IMR-90 (cell line): ENCODE measurements around the gene SPARC. TPM values are rescaled to one million over a fixed set of nuclear protein-coding genes. Genes with fewer than 3 reads are reported as not detected.

ENCODE experiments used
- ATAC-seq: fragments of 200-7000 bp; cut with Tn5 transposase; 2 replicates; pipeline ENCODE4 v1.9.1; 2020; ENCODE audit warnings: low read depth, mild to moderate bottlenecking, moderate library complexity
- BruUV-seq: library from RNA; stranded (reverse); fragments of 400-500 nt; replicated peaks from 2 replicates; lab custom pipeline; 2021; lab: Mats Ljungman, UMichigan
- CTCF ChIA-PET: fragments of 300-600 bp; formaldehyde crosslinking; extraction: SDS; loops from one replicate; lab custom pipeline; 2021; ENCODE audit warnings: antibody characterized with exemption; lab: Yijun Ruan, JAX
- POLR2A ChIA-PET: fragments of 300-600 bp; sonication (Branson Sonifier 250); formaldehyde crosslinking; loops from one replicate; lab custom pipeline; 2022; ENCODE audit warnings: antibody characterized with exemption; ENCODE audit not compliant: unreplicated experiment; lab: Charles Lee
- DNase-seq: peaks from one replicate; pipeline ENCODE4 v3.0.0; 2013
- H2AFZ ChIP-seq: replicated peaks from 2 replicates; pipeline ENCODE3; 2013; ENCODE audit warnings: low read length, mild to moderate bottlenecking; ENCODE audit not compliant: poor library complexity
- H2AK5ac ChIP-seq: 2 replicates; pipeline ENCODE4 v1.6.1; 2013; ENCODE audit warnings: low read depth, low read length, inconsistent platforms
- H2AK9ac ChIP-seq: replicated peaks from 2 replicates; pipeline ENCODE3; 2013; ENCODE audit warnings: mild to moderate bottlenecking, low read depth, low read length, moderate library complexity; ENCODE audit not compliant: poor library complexity
- H2BK120ac ChIP-seq: 2 replicates; pipeline ENCODE4 v1.6.1; 2013; ENCODE audit warnings: low read depth, low read length, inconsistent platforms
- H2BK15ac ChIP-seq: 3 replicates; pipeline ENCODE4 v1.6.1; 2013; ENCODE audit warnings: low read depth, low read length, inconsistent platforms
- H2BK20ac ChIP-seq: 2 replicates; pipeline ENCODE4 v1.6.1; 2013; ENCODE audit warnings: low read depth, mild to moderate bottlenecking, inconsistent platforms, low read length, moderate library complexity
- H2BK5ac ChIP-seq: 2 replicates; pipeline ENCODE4 v1.6.1; 2013; ENCODE audit warnings: mild to moderate bottlenecking, low read depth, low read length, inconsistent platforms; ENCODE audit not compliant: poor library complexity, severe bottlenecking
- H3K14ac ChIP-seq: replicated peaks from 2 replicates; pipeline ENCODE4 v1.6.1; 2013; ENCODE audit warnings: low read depth, low read length, inconsistent platforms
- H3K18ac ChIP-seq: 2 replicates; pipeline ENCODE4 v1.6.1; 2013; ENCODE audit warnings: low read depth, low read length, control low read depth
- H3K23ac ChIP-seq: 2 replicates; pipeline ENCODE4 v1.6.1; 2013; ENCODE audit warnings: low read depth, low read length, inconsistent platforms
- H3K27ac ChIP-seq: 2 replicates; pipeline ENCODE4 v1.5.1; 2013; ENCODE audit warnings: mild to moderate bottlenecking, control low read depth, low read length; ENCODE audit not compliant: insufficient read depth
- H3K27me3 ChIP-seq: 2 replicates; pipeline ENCODE4 v1.6.1; 2013; ENCODE audit warnings: low read length; ENCODE audit not compliant: control insufficient read depth, insufficient read depth
- H3K36me3 ChIP-seq: 2 replicates; pipeline ENCODE4 v1.6.1; 2013; ENCODE audit warnings: low read length, mixed read lengths; ENCODE audit not compliant: control insufficient read depth, insufficient read depth
- H3K4ac ChIP-seq: 2 replicates; pipeline ENCODE4 v1.6.1; 2013; ENCODE audit warnings: low read depth, low read length, inconsistent platforms
- H3K4me1 ChIP-seq: 2 replicates; pipeline ENCODE4 v1.6.1; 2013; ENCODE audit warnings: low read length, mixed read lengths; ENCODE audit not compliant: control insufficient read depth, insufficient read depth
- H3K4me2 ChIP-seq: 2 replicates; pipeline ENCODE4 v1.6.1; 2013; ENCODE audit warnings: low read depth, mild to moderate bottlenecking, control low read depth, low read length, moderate library complexity
- H3K4me3 ChIP-seq: 2 replicates; pipeline ENCODE4 v1.5.1; 2013; ENCODE audit warnings: low read depth, mild to moderate bottlenecking, control low read depth, low read length, moderate library complexity; ENCODE audit not compliant: insufficient read depth
- H3K56ac ChIP-seq: 2 replicates; pipeline ENCODE4 v1.6.1; 2013; ENCODE audit warnings: low read length, inconsistent platforms; ENCODE audit not compliant: insufficient read depth; ENCODE audit errors: extremely low read depth
- H3K79me1 ChIP-seq, 2 experiments: 2 replicates each; pipeline ENCODE4 v1.6.1; 2013; ENCODE audit warnings: low read length in 2 of 2, inconsistent platforms in 1 of 2, low read depth in 1 of 2
- H3K9ac ChIP-seq: 2 replicates; pipeline ENCODE4 v1.6.1; 2013; ENCODE audit warnings: low read depth, low read length, control low read depth
- H3K9me1 ChIP-seq: 2 replicates; pipeline ENCODE4 v1.6.1; 2013; ENCODE audit warnings: low read length, inconsistent platforms; ENCODE audit not compliant: insufficient read depth
- H3K9me3 ChIP-seq: 2 replicates; pipeline ENCODE4 v1.6.1; 2013; ENCODE audit warnings: low read length; ENCODE audit not compliant: control insufficient read depth, insufficient read depth
- H4K20me1 ChIP-seq: 2 replicates; pipeline ENCODE4 v1.6.1; 2013; ENCODE audit warnings: low read length, inconsistent platforms; ENCODE audit not compliant: insufficient read depth
- H4K5ac ChIP-seq: 2 replicates; pipeline ENCODE4 v1.6.1; 2013; ENCODE audit warnings: mild to moderate bottlenecking, low read depth, low read length, control low read depth
- H4K8ac ChIP-seq, 2 experiments: 2 replicates each; pipeline ENCODE4 v1.6.1; 2013; ENCODE audit warnings: low read depth in 2 of 2, low read length in 2 of 2, control low read depth in 1 of 2, inconsistent platforms in 1 of 2
- H4K91ac ChIP-seq: 2 replicates; pipeline ENCODE4 v1.6.1; 2013; ENCODE audit warnings: low read depth, low read length, inconsistent platforms; ENCODE audit not compliant: insufficient read depth
- BHLHE40 ChIP-seq: fragments of 150-350 bp; IDR thresholded peaks from 2 replicates; pipeline ENCODE4 v1.6.1; 2016; ENCODE audit warnings: mild to moderate bottlenecking, low read depth, low read length
- CEBPB ChIP-seq: IDR thresholded peaks from 2 replicates; pipeline ENCODE4 v1.6.1; 2012; ENCODE audit warnings: low read depth, low read length, improper control_type of control experiment
- CTCF ChIP-seq: conservative IDR thresholded peaks from 2 replicates; pipeline ENCODE4 v1.5.1; 2012; ENCODE audit warnings: mild to moderate bottlenecking, low read depth, low read length, improper control_type of control experiment
- MAFK ChIP-seq: IDR thresholded peaks from 2 replicates; pipeline ENCODE4 v1.6.1; 2012; ENCODE audit warnings: low read depth, low read length, improper control_type of control experiment
- MAZ ChIP-seq: IDR thresholded peaks from 2 replicates; pipeline ENCODE4 v1.6.1; 2012; ENCODE audit warnings: low read depth, mild to moderate bottlenecking, low read length, improper control_type of control experiment, moderate library complexity, borderline replicate concordance
- MXI1 ChIP-seq: IDR thresholded peaks from 2 replicates; pipeline ENCODE4 v1.6.1; 2012; ENCODE audit warnings: low read depth, mild to moderate bottlenecking, low read length, moderate library complexity, borderline replicate concordance
- POLR2A ChIP-seq: IDR thresholded peaks from 2 replicates; pipeline ENCODE4 v1.6.1; 2012; ENCODE audit warnings: mild to moderate bottlenecking, low read depth, low read length
- RCOR1 ChIP-seq: IDR thresholded peaks from 2 replicates; pipeline ENCODE4 v1.6.1; 2012; ENCODE audit warnings: mild to moderate bottlenecking, low read length, improper control_type of control experiment; ENCODE audit not compliant: insufficient replicate concordance
- RFX5 ChIP-seq: IDR thresholded peaks from 2 replicates; pipeline ENCODE4 v1.8.0; 2012; ENCODE audit warnings: low read depth, mild to moderate bottlenecking, low read length, moderate library complexity
- SMC3 ChIP-seq: fragments of 150-350 bp; IDR thresholded peaks from 2 replicates; pipeline ENCODE4 v1.6.1; 2016; ENCODE audit warnings: low read depth, mild to moderate bottlenecking, antibody characterized with exemption, low read length, moderate library complexity
- WGBS, 2 experiments: methylation state at CpG; one replicate each; pipeline versions ENCODE4 v1.1.5 to v1.1.7; 2013; ENCODE audit warnings: missing lambda C conversion rate in 2 of 2; ENCODE audit not compliant: insufficient read length in 1 of 2; ENCODE audit errors: extremely low coverage in 2 of 2; 5-methylcytosine and 5-hydroxymethylcytosine counted together
- dilution Hi-C: fragments of 300-500 bp; cut with HindIII; formaldehyde crosslinking; loops from one replicate; pipeline ENCODE4 v1.14.3; 2018; ENCODE audit warnings: low sequenced_read_pairs; ENCODE audit not compliant: unreplicated experiment
- in situ Hi-C: fragments of 300-500 bp; cut with MboI; formaldehyde crosslinking; loops from 3 replicates; pipeline ENCODE4 v1.14.3; 2019; ENCODE audit warnings: low sequenced_read_pairs, inconsistent platforms, mixed read lengths
- intact Hi-C: fragments of 100-400 bp; cut with micrococcal nuclease; formaldehyde crosslinking; loops from 2 replicates; pipeline ENCODE4 v1.10.0; 2022
- polyA plus RNA-seq, 3 experiments: library from polyadenylated mRNA; depleted of rRNA; stranded (reverse); fragments of >200 nt; gene quantifications; 2 replicates each; pipeline ENCODE4 v1.2.3, GENCODE V29; 2012; ENCODE audit warnings: low replicate concordance in 1 of 3
- total RNA-seq: library from RNA; depleted of rRNA; stranded (reverse); fragments of >200 nt; gene quantifications from 2 replicates; pipeline ENCODE4 v1.2.3, GENCODE V29; 2012

SPARC gene
- total and polyA plus RNA-seq, 2 of the 4 experiments (the other 2 are of a cell fraction) = 1,186 to 4,692 TPM

GRCh38 chr5:151617841-151618710 is 68.6 kb downstream of the SPARC start:
- no peaks in the 10 kb centered on the region for H3K79me1 ChIP-seq
- H2BK15ac ChIP-seq = no peak overlapping the region
- WGBS, 2 experiments = no CpG with 5 or more reads among the region's 3 CpGs
- dilution Hi-C loops (no loop called here), in situ Hi-C loops (no loop called here), intact Hi-C loops (no loop called here)
- no peak overlapping the region for H4K8ac ChIP-seq
- H2BK20ac ChIP-seq = no peak overlapping the region
- TF ChIP-seq CTCF (no peak), MXI1 (no peak), BHLHE40 (no peak), RCOR1 (no peak), CEBPB (no peak), SMC3 (no peak), MAFK (no peak), POLR2A (no peak), MAZ (no peak), RFX5 (no peak)
- no peaks in the 10 kb centered on the region for H3K36me3 ChIP-seq
- no peak overlapping the region for H2AFZ ChIP-seq
- ATAC-seq (no peak), DNase-seq (no peak)
- no peaks in the 10 kb centered on the region for H4K20me1 ChIP-seq
- no peak overlapping the region for H2AK9ac ChIP-seq
- no peak overlapping the region for H4K91ac ChIP-seq
- peaks cover 34% of the 10 kb centered on the region for H3K27me3 ChIP-seq
- H3K23ac ChIP-seq = no peak overlapping the region
- no peaks in the 10 kb centered on the region for H3K4me1 ChIP-seq
- H3K9me1 ChIP-seq = no peaks in the 10 kb centered on the region
- H2BK5ac ChIP-seq = no peak overlapping the region
- H2BK120ac ChIP-seq = no peak overlapping the region
- no peak overlapping the region for H3K18ac ChIP-seq
- no TSS peak for BruUV-seq
- no peak overlapping the region for H4K5ac ChIP-seq
- ChIA-PET POLR2A (no interaction called here), CTCF (interaction anchor here (0.6 kb wide), 1 partner anchor 9 kb away, joined by 3 read pairs; no protein-coding TSS in a partner anchor)
- no peak overlapping the region for H3K14ac ChIP-seq
- H2AK5ac ChIP-seq = no peak overlapping the region
- no peak overlapping the region for H3K4me2 ChIP-seq
- no peak overlapping the region for H3K4me3 ChIP-seq
- H3K4ac ChIP-seq = no peak overlapping the region
- H3K27ac ChIP-seq = no peak overlapping the region
- H3K56ac ChIP-seq = no peak overlapping the region
- no peak overlapping the region for H3K9ac ChIP-seq
- H3K9me3 ChIP-seq = 0 out of 2 replicates have a peak, but pooled peaks cover 1% of the 10 kb centered on the region
